Motor neuron (in vitro differentiated cells): ENCODE measurements around the gene MAGEA2. TPM values are rescaled to one million over a fixed set of nuclear protein-coding genes. Genes with fewer than 3 reads are reported as not detected.
"Not testable (repeated sequence)": the region's sequence is repeated elsewhere in the genome, so short reads cannot be mapped to it uniquely, and the experiment has no call there.

ENCODE experiments used
- ATAC-seq, 8 experiments: fragments of 200-7000 bp; cut with Tn5 transposase; replicated peaks in 6 of 8; 2 replicates each; pipeline ENCODE4 v1.8.0; 2021; ENCODE audit warnings: mild to moderate bottlenecking in 8 of 8, moderate library complexity in 8 of 8
- H3K27ac ChIP-seq, 2 donors: fragments of 250-450 bp; sonication (Bioruptor Pico); 2 replicates each; pipeline ENCODE4 v1.9.0; 2021; ENCODE audit warnings: antibody characterized with exemption in 2 of 2, mild to moderate bottlenecking in 2 of 2, moderate library complexity in 1 of 2
- H3K4me1 ChIP-seq, 2 donors: fragments of 250-450 bp; sonication (Bioruptor Pico); replicated peaks in 1 of 2; 2 replicates each; pipeline ENCODE4 v1.6.1; 2021; ENCODE audit warnings: antibody characterized with exemption in 2 of 2, mild to moderate bottlenecking in 2 of 2, moderate library complexity in 1 of 2
- H3K4me3 ChIP-seq, 5 donors: fragments of 250-450 bp; sonication (Bioruptor Pico); 2 replicates each; pipeline ENCODE4 v1.9.0; 2021; ENCODE audit warnings: antibody characterized with exemption in 5 of 5, mild to moderate bottlenecking in 5 of 5, moderate library complexity in 4 of 5
- WGBS, 10 experiments: fragments of 450-650 bp; shearing (Covaris generic); methylation state at CpG; one replicate each; pipeline ENCODE4 v1.0.0; 2022; 5-methylcytosine and 5-hydroxymethylcytosine counted together
- in situ Hi-C, 9 experiments: fragments of 400-800 bp; cut with MboI; loops; one replicate each; pipeline ENCODE4 v1.15.0; 2021; ENCODE audit warnings: low sequenced_read_pairs in 9 of 9, low pct_unique_long_range_greater_than_20kb in 2 of 9; ENCODE audit not compliant: unreplicated experiment in 9 of 9
- total RNA-seq, 8 experiments: library from RNA; unstranded; fragments of 300-600 nt; gene quantifications; 2 replicates each; pipeline versions ENCODE4 v1.2.3 to v1.2.4, GENCODE V29; 2022

MAGEA2 gene
- total RNA-seq, 8 experiments from 2014 or later, result 0.05 to 2.4 (median 0.42) TPM; not detected in 3

GRCh38 chrX:152735101-152735500 lies 18.5 kb downstream of the MAGEA2 start:
- in situ Hi-C loops, result no loop called here
- no peak for ATAC-seq
- no peak overlapping the region for H3K27ac ChIP-seq
- no peak overlapping the region for H3K4me3 ChIP-seq
- 60% methylated on average over 1 of the region's 2 CpGs; no CpG with 5 or more reads in 9 of the 10 experiments for WGBS, 10 experiments
- H3K4me1 ChIP-seq, result no peaks in the 10 kb centered on the region

DNA sequence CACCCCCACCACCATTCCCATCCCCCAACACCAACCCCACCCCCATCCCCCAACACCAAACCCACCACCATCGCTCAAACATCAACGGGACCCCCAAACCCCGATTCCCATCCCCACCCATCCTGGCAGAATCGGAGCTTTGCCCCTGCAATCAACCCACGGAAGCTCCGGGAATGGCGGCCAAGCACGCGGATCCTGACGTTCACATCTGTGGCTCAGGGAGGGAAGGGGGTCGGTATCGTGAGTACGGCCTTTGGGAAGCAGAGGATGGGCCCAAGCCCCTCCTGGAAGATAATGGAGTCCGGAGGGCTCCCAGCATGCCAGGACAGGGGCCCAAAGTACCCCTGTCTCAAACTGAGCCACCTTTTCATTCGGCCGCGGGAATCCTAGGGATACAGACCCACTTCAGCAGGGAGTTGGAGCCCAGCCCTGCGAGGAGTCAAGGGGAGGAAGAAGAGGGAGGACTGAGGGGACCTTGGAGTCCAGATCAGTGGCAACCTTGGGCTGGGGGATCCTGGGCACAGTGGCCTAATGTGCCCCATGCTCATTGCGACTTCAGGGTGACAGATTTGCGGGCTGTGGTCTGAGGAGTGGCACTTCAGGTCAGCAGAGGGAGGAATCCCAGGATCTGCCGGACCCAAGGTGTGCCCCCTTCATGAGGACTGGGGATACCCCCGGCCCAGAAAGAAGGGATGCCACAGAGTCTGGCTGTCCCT lies 19.3 kb downstream of the MAGEA2 start:
- WGBS, 10 experiments, result no CpG with 5 or more reads among the region's 22 CpGs
- in situ Hi-C loops, result not testable (repeated sequence)

DNA sequence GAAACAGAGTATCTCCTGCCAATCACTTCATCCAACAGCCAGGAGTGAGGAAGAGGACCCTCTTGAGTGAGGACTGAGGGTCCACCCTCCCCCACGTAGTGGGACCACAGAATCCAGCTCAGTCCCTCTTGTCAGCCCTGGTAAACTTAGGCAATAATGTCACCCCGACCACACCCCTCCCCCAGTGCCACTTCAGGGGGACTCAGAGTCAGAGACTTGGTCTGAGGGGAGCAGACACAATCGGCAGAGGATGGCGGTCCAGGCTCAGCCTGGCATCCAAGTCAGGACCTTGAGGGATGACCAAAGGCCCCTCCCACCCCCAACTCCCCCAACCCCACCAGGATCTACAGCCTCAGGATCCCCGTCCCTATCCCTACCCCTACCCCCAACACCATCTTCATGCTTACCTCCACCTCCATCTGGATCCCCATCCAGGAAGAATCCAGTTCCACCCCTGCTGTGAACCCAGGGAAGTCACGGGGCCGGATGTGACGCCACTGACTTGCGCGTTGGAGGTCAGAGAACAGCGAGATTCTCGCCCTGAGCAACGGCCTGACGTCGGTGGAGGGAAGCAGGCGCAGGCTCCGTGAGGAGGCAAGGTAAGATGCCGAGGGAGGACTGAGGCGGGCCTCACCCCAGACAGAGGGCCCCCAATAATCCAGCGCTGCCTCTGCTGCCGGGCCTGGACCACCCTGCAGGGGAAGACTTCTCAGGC lies 20.2 kb downstream of the MAGEA2 start, which contains the start of the genes CSAG1 and MAGEA12:
Gene CSAG1, minus strand, starts transcription at position 461 of the 715 bp plus-strand sequence. CDS start 1,261 bp downstream, outside the sequence.
Gene MAGEA12, plus strand, starts transcription at position 497 of the 715 bp plus-strand sequence. CDS start 2,405 bp downstream, outside the sequence.
- Histone ChIP-seq H3K27ac (no peak within 1 kb of the TSS), H3K4me3 (no peak within 1 kb of the TSS), H3K4me1 (no peaks in the 10 kb centered on the region)
- no peak for ATAC-seq
- no CpG with 5 or more reads among the region's 21 CpGs for WGBS, 10 experiments
- in situ Hi-C loops, result no loop called here

More for the DNA sequence above, 19.3 kb downstream of the MAGEA2 start:
- H3K4me3 ChIP-seq, H3K27ac ChIP-seq, ATAC-seq, H3K4me1 ChIP-seq: not testable (repeated sequence)

DNA sequence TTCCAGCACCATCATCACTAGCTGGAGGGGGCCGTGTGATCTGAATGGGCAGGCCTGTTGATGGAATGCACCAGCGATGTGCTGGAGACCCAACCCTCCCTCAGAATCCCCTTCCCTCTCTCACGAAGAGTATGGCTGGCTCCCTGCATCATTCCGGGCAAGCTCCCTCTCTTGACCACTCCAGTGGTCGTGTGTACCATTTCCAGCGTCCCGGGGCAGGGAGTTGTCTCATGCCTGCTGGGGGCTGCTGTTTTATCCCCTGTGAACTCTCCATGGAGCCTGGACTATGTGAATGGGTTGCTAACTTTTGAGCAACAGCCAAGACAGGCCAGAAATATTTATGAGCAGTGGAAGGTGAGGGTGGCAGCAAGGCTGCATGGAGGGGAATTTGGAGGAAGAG lies 28.2 kb downstream of the MAGEA2 start:
- no peak overlapping the region for H3K4me3 ChIP-seq
- no peaks in the 10 kb centered on the region for H3K4me1 ChIP-seq
- H3K27ac ChIP-seq, result no peak overlapping the region
- no peak for ATAC-seq
- WGBS, 10 experiments, result 5 to 40% methylated on average over 1 to 4 of the region's 7 CpGs; no CpG with 5 or more reads in 8 of the 10 experiments
- in situ Hi-C loops, result no loop called here

- H3K4me3 ChIP-seq, H3K4me1 ChIP-seq, in situ Hi-C loops, H3K27ac ChIP-seq: not testable (repeated sequence)
- WGBS, 10 experiments, result no CpG with 5 or more reads among the region's 35 CpGs
- peak in 1 of 8 experiments; percentile 69 for ATAC-seq
Measured at GRCh38 chrX:152713815-152714787, 39.5 kb downstream of the MAGEA2 start, which contains the start of gene MAGEA2B. Gene MAGEA2B (plus strand): TSS chrX:152714628. CDS start chrX:152717107, 2,479 bp downstream.

DNA sequence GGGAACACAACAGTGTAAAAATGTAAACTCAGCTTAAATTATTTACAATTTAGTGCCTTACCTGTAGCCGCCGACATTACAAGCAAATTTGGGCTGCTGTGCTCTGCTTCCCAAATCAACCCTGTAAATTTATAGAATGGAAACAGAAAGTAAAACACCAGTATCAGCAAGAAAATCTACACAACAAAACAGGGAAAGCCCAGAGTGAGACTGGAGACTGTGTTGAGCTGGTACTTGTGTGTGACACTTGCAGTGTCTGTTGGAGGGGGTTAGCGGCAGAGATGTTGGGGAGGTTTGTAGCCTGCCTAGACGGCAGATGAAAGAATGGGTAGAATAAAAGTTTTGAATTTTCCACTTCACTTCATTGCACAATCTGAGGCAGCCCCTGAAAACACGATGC lies 40.4 kb downstream of the MAGEA2 start:
- H3K4me3 ChIP-seq, in situ Hi-C loops, ATAC-seq, H3K4me1 ChIP-seq, H3K27ac ChIP-seq: not testable (repeated sequence)
- WGBS, 10 experiments, result no CpG with 5 or more reads among the region's 5 CpGs

GRCh38 chrX:152709173-152709572 lies 44.5 kb downstream of the MAGEA2 start, which contains the start of gene CSAG2:
Gene CSAG2 (minus strand): TSS chrX:152709273. CDS start chrX:152709112, 161 bp downstream.
- in situ Hi-C loops, H3K4me1 ChIP-seq, H3K4me3 ChIP-seq, H3K27ac ChIP-seq, ATAC-seq: not testable (repeated sequence)
- WGBS, 10 experiments, result no CpG with 5 or more reads among the region's 2 CpGs

DNA sequence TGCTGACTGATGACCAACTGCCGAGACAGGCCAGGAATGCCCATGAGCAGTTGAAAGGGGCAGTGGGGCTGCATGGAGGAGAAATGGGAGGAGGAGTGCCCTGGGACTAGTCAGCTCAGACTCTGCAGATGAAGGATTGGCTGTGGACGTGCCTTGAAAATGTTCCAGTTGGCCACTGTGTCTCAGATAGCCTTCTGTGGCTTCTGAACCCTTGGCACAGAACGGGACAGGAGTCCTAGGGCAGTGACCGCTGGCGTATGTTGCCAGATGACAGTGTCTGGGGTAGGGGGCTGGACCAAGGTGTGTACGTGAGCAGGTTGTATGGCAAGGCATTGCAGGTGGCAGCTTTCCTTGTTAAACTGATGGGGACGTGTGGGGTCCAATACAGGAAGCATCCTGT lies 47.1 kb downstream of the MAGEA2 start:
- H3K4me3 ChIP-seq, H3K4me1 ChIP-seq, H3K27ac ChIP-seq, ATAC-seq, in situ Hi-C loops: not testable (repeated sequence)
- WGBS, 10 experiments, result no CpG with 5 or more reads among the region's 7 CpGs

DNA sequence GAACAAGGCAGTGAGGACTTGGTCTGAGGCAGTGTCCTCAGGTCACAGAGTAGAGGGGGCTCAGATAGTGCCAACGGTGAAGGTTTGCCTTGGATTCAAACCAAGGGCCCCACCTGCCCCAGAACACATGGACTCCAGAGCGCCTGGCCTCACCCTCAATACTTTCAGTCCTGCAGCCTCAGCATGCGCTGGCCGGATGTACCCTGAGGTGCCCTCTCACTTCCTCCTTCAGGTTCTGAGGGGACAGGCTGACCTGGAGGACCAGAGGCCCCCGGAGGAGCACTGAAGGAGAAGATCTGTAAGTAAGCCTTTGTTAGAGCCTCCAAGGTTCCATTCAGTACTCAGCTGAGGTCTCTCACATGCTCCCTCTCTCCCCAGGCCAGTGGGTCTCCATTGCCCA lies 53.3 kb downstream of the MAGEA2 start:
- ATAC-seq, in situ Hi-C loops: not testable (repeated sequence)

More for the DNA sequence above, 53.3 kb downstream of the MAGEA2 start:
- no CpG with 5 or more reads among the region's 5 CpGs for WGBS, 10 experiments
- H3K27ac ChIP-seq, H3K4me3 ChIP-seq, H3K4me1 ChIP-seq: not testable (repeated sequence)

Other genes with a start within 250 kb of the MAGEA2 start
- gene GABRQ, start 115.9 kb downstream of the MAGEA2 start, total RNA-seq, result 1 to 10 TPM in 2 of 8 experiments, under 1 TPM in 6; 0.22 to 2.5 (median 0.37) TPM
- under 1 TPM in 3 of 8 experiments, not detected in 5; 0.11 to 1.00 (median 0.14) TPM for gene MAGEA3, start 55.0 kb downstream of the MAGEA2 start, total RNA-seq
- not detected for gene CSAG2, start 44.6 kb downstream of the MAGEA2 start, total RNA-seq
- gene MAGEA2B, start 39.2 kb downstream of the MAGEA2 start, total RNA-seq, result 1 to 10 TPM in 3 of 8 experiments, under 1 TPM in 1, not detected in 4; 0.38 to 3.6 (median 1.6) TPM
- gene CSAG1, start 20.1 kb downstream of the MAGEA2 start, total RNA-seq, result under 1 TPM in 1 of 8 experiments, not detected in 7; 1.00 TPM
- under 1 TPM in 2 of 8 experiments, not detected in 6; 0.24 to 0.78 TPM for gene MAGEA12, start 20.1 kb downstream of the MAGEA2 start, total RNA-seq
- 1 to 10 TPM in 1 of 8 experiments, not detected in 7; 4.6 TPM for gene CSAG3, start 5.4 kb upstream of the MAGEA2 start, total RNA-seq
- under 1 TPM in 3 of 8 experiments, not detected in 5; 0.05 to 0.43 (median 0.19) TPM for gene MAGEA6, start 15.8 kb upstream of the MAGEA2 start, total RNA-seq
- gene CETN2, start 76.9 kb upstream of the MAGEA2 start, total RNA-seq, result 100 to 1,000 TPM in 1 of 8 experiments, 10 to 100 TPM in 7; 29.2 to 175 (median 54.8) TPM
- gene NSDHL, start 77.2 kb upstream of the MAGEA2 start, total RNA-seq, result 10 to 100 TPM; 10.2 to 38.9 (median 20.6) TPM
- 1 to 10 TPM; 1.1 to 5.1 (median 2.1) TPM for gene ZNF185, start 144.2 kb upstream of the MAGEA2 start, total RNA-seq
- 1 to 10 TPM in 1 of 8 experiments, under 1 TPM in 5, not detected in 2; 0.05 to 1.3 (median 0.28) TPM for gene PNMA5, start 240.3 kb upstream of the MAGEA2 start, total RNA-seq